Measurements from ENCODE around the gene SLC6A8.
"Not testable (repeated sequence)": the region's sequence is repeated elsewhere in the genome, so short reads cannot be mapped to it uniquely, and the experiment has no call there.

The SLC6A8 gene

GRCh38 chrX:153744210-153745066 lies 56.7 kb downstream of the SLC6A8 start:
- TF ChIP-seq, protein P1, sequence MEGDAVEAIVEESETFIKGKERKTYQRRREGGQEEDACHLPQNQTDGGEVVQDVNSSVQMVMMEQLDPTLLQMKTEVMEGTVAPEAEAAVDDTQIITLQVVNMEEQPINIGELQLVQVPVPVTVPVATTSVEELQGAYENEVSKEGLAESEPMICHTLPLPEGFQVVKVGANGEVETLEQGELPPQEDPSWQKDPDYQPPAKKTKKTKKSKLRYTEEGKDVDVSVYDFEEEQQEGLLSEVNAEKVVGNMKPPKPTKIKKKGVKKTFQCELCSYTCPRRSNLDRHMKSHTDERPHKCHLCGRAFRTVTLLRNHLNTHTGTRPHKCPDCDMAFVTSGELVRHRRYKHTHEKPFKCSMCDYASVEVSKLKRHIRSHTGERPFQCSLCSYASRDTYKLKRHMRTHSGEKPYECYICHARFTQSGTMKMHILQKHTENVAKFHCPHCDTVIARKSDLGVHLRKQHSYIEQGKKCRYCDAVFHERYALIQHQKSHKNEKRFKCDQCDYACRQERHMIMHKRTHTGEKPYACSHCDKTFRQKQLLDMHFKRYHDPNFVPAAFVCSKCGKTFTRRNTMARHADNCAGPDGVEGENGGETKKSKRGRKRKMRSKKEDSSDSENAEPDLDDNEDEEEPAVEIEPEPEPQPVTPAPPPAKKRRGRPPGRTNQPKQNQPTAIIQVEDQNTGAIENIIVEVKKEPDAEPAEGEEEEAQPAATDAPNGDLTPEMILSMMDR (IDR thresholded peaks at IDR 0.05; ENCODE audit: poor library complexity, severe bottlenecking): no peak
- no peaks in the 10 kb centered on the region for H3K27me3 ChIP-seq (ENCODE audit: insufficient read depth, poor library complexity, severe bottlenecking)
- ATAC-seq (ENCODE audit: low read depth) (no peak), DNase-seq (ENCODE audit: low spot score) (no peak)
- no peaks in the 10 kb centered on the region for H3K4me1 ChIP-seq (ENCODE audit: insufficient read depth, poor library complexity, severe bottlenecking)
- no peaks in the 10 kb centered on the region for H3K9me3 ChIP-seq (ENCODE audit: severe bottlenecking)
- H3K27ac ChIP-seq (ENCODE audit: poor library complexity, severe bottlenecking): no peak overlapping the region
- no peak overlapping the region for H3K4me3 ChIP-seq (ENCODE audit: severe bottlenecking)
- H3K36me3 ChIP-seq (ENCODE audit: low read depth): no peaks in the 10 kb centered on the region

DNA sequence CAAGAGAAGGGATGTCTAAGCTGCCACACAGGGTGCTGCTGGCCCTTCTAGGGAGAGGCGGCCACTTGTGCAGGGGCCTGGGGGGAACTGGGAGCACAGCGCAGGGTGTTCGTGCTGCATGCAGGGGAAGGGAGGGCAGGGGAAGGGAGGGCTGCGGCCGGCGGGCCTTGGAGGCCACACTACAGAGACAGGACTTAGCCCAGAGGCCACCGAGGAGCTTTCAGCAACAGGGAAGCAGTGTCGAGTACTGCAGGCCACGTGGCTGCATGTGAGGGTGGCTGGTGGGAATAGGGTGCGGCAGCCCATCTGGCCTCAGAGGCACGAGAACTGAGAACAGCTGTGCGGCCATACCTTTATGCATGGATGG lies 57.3 kb downstream of the SLC6A8 start:
- ATAC-seq (ENCODE audit: low read depth); H3K9me3 ChIP-seq (ENCODE audit: severe bottlenecking); DNase-seq (ENCODE audit: low spot score); H3K4me1 ChIP-seq (ENCODE audit: insufficient read depth, poor library complexity, severe bottlenecking); H3K27me3 ChIP-seq (ENCODE audit: insufficient read depth, poor library complexity, severe bottlenecking); H3K27ac ChIP-seq (ENCODE audit: poor library complexity, severe bottlenecking); H3K4me3 ChIP-seq (ENCODE audit: severe bottlenecking); H3K36me3 ChIP-seq (ENCODE audit: low read depth): not testable (repeated sequence)
